ENCODE data around the gene EHBP1.
A peak's percentile ranks its signal among the peaks of the same experiment; 100 is the strongest.
"Not testable (repeated sequence)": the region's sequence is repeated elsewhere in the genome, so short reads cannot be mapped to it uniquely, and the experiment has no call there.

Gene EHBP1

GRCh38 chr2:62966991-62967390 is 261.5 kb downstream of the EHBP1 start:
- no peak for FAIRE-seq

GRCh38 chr2:62968168-62968567 is 262.7 kb downstream of the EHBP1 start:
- FAIRE-seq: peak; percentile 51

GRCh38 chr2:62968668-62969067 is 263.2 kb downstream of the EHBP1 start:
- FAIRE-seq: no peak

- FAIRE-seq: no peak
These were observed 266.4 kb downstream of the EHBP1 start for GRCh38 chr2:62971936-62972335.

- no peak for FAIRE-seq
These were observed 267.1 kb downstream of the EHBP1 start for GRCh38 chr2:62972601-62973000.

- no peak for FAIRE-seq
These were observed 269.5 kb downstream of the EHBP1 start for GRCh38 chr2:62974999-62975398.

- no peak for FAIRE-seq
These were observed 286.1 kb downstream of the EHBP1 start for GRCh38 chr2:62991605-62992004.

GRCh38 chr2:62992561-62992960 is 287.0 kb downstream of the EHBP1 start:
- no peak for FAIRE-seq

GRCh38 chr2:62994206-62994605 is 288.7 kb downstream of the EHBP1 start:
- no peak for FAIRE-seq

GRCh38 chr2:62996534-62997186 is 291.1 kb downstream of the EHBP1 start:
- no peak for FAIRE-seq

GRCh38 chr2:62998949-62999348 is 293.4 kb downstream of the EHBP1 start:
- no peak for FAIRE-seq

- FAIRE-seq: no peak
These were observed 294.4 kb downstream of the EHBP1 start for GRCh38 chr2:62999905-63000304.

- no peak for FAIRE-seq
These were observed 295.3 kb downstream of the EHBP1 start for GRCh38 chr2:63000801-63001200.

GRCh38 chr2:63001576-63001975 is 296.1 kb downstream of the EHBP1 start:
- FAIRE-seq: no peak

GRCh38 chr2:63003351-63003750 is 297.8 kb downstream of the EHBP1 start:
- no peak for FAIRE-seq

- FAIRE-seq: no peak
These were observed 302.4 kb downstream of the EHBP1 start for GRCh38 chr2:63007813-63008458.

GRCh38 chr2:63008838-63009237 is 303.3 kb downstream of the EHBP1 start:
- no peak for FAIRE-seq

- FAIRE-seq: no peak
These were observed 304.0 kb downstream of the EHBP1 start for GRCh38 chr2:63009490-63009889.

GRCh38 chr2:63012541-63012940 is 307.0 kb downstream of the EHBP1 start:
- no peak for FAIRE-seq

GRCh38 chr2:63013438-63013837 is 307.9 kb downstream of the EHBP1 start:
- no peak for FAIRE-seq

- peak; percentile 9 for FAIRE-seq
These were observed 309.9 kb downstream of the EHBP1 start for GRCh38 chr2:63015389-63015788.

- FAIRE-seq: no peak
These were observed 312.9 kb downstream of the EHBP1 start for GRCh38 chr2:63018439-63018838.

GRCh38 chr2:63019686-63020085 is 314.2 kb downstream of the EHBP1 start:
- not testable (repeated sequence) for FAIRE-seq

GRCh38 chr2:63023444-63023843 is 317.9 kb downstream of the EHBP1 start:
- FAIRE-seq: peak; percentile 82

- FAIRE-seq: no peak
These were observed 321.7 kb downstream of the EHBP1 start for GRCh38 chr2:63027220-63027619.
